CD4-positive, alpha-beta T cell treated with Interleukin-6 for 4 hours (primary cell): Measurements from ENCODE around the gene GAB2.
"Not testable (repeated sequence)": the region's sequence is repeated elsewhere in the genome, so short reads cannot be mapped to it uniquely, and the experiment has no call there.

Experiments used
- DNase-seq: peaks from one replicate; pipeline ENCODE4 v3.0.0-alpha.2; 2020; ENCODE audit warnings: mixed read lengths

The GAB2 gene

GRCh38 chr11:78364128-78364751 is 53.4 kb downstream of the GAB2 start:
- DNase-seq = no peak

- DNase-seq = no peak
These were observed 54.5 kb downstream of the GAB2 start for GRCh38 chr11:78363024-78363619.

GRCh38 chr11:78361228-78361627 is 56.4 kb downstream of the GAB2 start:
- DNase-seq = no peak

GRCh38 chr11:78359921-78360320 is 57.7 kb downstream of the GAB2 start:
- DNase-seq = no peak

- not testable (repeated sequence) for DNase-seq
These were observed 59.7 kb downstream of the GAB2 start for GRCh38 chr11:78357924-78358323.

- not testable (repeated sequence) for DNase-seq
These were observed 60.2 kb downstream of the GAB2 start for GRCh38 chr11:78357425-78357824.

GRCh38 chr11:78355742-78356141 is 61.9 kb downstream of the GAB2 start:
- not testable (repeated sequence) for DNase-seq

DNA sequence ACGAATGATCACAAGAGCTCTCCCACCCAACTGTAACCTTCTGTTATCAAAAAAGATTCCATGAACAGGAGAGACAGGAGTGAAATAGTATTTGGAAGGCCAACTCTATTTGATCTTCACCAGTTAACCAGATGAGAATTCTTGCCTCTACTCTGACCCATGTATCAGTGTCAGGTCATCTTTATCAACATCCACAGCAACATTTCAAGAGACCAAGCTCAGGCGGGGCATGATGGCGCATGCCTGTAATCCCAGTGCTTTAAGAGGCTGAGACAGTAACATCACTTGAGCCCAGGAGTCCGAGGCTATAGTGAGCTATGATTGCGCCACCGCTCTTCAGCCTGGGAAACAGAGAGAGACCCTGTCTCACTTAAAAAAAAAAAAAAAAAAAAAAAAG is 62.3 kb downstream of the GAB2 start:
- DNase-seq = no peak

GRCh38 chr11:78354408-78355308 is 63.0 kb downstream of the GAB2 start:
- DNase-seq = no peak

GRCh38 chr11:78351979-78352841 is 65.4 kb downstream of the GAB2 start:
- DNase-seq = no peak

GRCh38 chr11:78351193-78351592 is 66.4 kb downstream of the GAB2 start:
- DNase-seq = no peak

- no peak for DNase-seq
These were observed 66.9 kb downstream of the GAB2 start for GRCh38 chr11:78350646-78351165.

GRCh38 chr11:78350091-78350645 is 67.5 kb downstream of the GAB2 start:
- DNase-seq = no peak

- DNase-seq = no peak
These were observed 68.0 kb downstream of the GAB2 start for GRCh38 chr11:78349624-78350023.

- DNase-seq = no peak
These were observed 68.5 kb downstream of the GAB2 start for GRCh38 chr11:78349114-78349513.

DNA sequence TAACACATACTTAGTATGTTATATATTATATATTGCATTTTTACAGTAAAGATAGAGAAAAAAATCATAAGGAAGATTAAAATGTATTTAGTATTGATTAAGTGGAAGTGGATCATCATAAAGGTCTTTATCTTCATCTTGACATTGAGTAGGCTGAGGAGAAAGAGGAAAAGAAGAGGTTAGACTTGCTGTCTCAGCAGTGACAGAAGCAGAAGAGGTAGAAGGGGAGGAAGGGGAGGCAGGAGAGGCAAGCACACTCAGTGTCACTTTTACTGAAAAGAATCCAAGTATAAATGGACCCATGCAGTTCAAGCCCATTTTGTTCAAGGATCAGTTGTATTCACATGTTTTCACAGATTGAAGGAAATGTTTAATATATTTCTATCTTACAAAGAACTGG is 69.7 kb downstream of the GAB2 start:
- DNase-seq = no peak

DNA sequence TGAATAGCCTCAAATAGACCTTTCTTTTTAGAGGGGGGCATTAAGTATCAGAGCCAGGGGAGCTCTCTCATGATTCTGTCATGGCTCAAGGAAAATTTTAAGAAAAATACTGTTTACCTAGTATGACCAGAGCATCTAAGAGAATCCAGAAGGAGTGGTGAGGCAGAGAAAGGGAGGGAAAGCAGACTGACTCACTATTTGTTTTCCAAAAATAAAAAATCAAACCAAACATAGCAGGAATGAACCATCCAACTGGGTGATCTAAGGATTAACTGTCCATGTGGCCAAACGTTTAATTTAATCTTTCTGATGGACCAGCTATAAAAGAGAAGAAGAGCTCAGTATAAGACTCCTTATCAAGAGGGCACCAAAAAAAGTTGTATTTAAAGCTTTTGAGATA is 70.8 kb downstream of the GAB2 start:
- DNase-seq = no peak

- no peak for DNase-seq
These were observed 72.2 kb downstream of the GAB2 start for GRCh38 chr11:78345450-78345849.

GRCh38 chr11:78344676-78345075 is 72.9 kb downstream of the GAB2 start:
- DNase-seq = no peak

DNA sequence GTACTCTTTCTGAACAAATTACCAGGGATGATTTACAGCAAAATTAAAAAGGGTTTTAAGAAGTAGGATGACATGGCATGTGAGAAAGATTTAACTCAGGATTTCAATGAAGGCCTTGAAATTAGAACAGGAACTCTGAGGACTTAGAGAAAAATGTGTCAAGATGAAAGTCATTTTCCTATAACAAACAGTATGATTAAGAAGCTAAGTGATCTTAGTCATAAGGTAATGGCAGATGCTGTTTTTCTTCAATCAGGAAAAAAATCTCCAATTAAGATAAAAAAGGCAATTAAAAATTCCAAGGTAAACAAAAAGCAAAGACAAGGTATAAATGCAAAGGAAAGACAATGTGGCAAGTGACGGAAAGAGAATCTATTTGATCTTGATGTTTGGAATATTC is 73.5 kb downstream of the GAB2 start:
- DNase-seq = no peak

- DNase-seq = no peak
These were observed 74.3 kb downstream of the GAB2 start for GRCh38 chr11:78343303-78343702.

- no peak for DNase-seq
These were observed 75.8 kb downstream of the GAB2 start for GRCh38 chr11:78341841-78342240.
